ENCODE data around the gene CISH.

Gene CISH

GRCh38 chr3:50612970-50613846 is 1.6 kb upstream of the CISH start:
- no peak for DNase-seq (ENCODE audit: low read depth)

- peak; percentile 36 for DNase-seq (ENCODE audit: low read depth)
Observed at GRCh38 chr3:50612234-50612882, 784 bp upstream of the CISH start.

GRCh38 chr3:50610992-50611463 is 546 bp downstream of the CISH start:
- no peak for DNase-seq (ENCODE audit: low read depth)

- DNase-seq (ENCODE audit: low read depth) = peak; percentile 20
Observed at GRCh38 chr3:50610181-50610971, 1.2 kb downstream of the CISH start.

- no peak for DNase-seq (ENCODE audit: low read depth)
Observed at GRCh38 chr3:50609763-50610085, 1.9 kb downstream of the CISH start.

GRCh38 chr3:50609071-50609762 is 2.4 kb downstream of the CISH start:
- DNase-seq (ENCODE audit: low read depth) = no peak

GRCh38 chr3:50608278-50608677 is 3.3 kb downstream of the CISH start:
- DNase-seq (ENCODE audit: low read depth) = no peak

- no peak for DNase-seq (ENCODE audit: low read depth)
Observed at GRCh38 chr3:50607271-50608091, 4.1 kb downstream of the CISH start.

GRCh38 chr3:50606596-50606995 is 5.0 kb downstream of the CISH start:
- DNase-seq (ENCODE audit: low read depth) = no peak

- DNase-seq (ENCODE audit: low read depth) = no peak
Observed at GRCh38 chr3:50605901-50606326, 5.7 kb downstream of the CISH start.

- DNase-seq (ENCODE audit: low read depth) = no peak
Observed at GRCh38 chr3:50604628-50605588, 6.7 kb downstream of the CISH start.

GRCh38 chr3:50604110-50604621 is 7.4 kb downstream of the CISH start:
- DNase-seq (ENCODE audit: low read depth) = no peak

- DNase-seq (ENCODE audit: low read depth) = no peak
Observed at GRCh38 chr3:50603261-50604109, 8.1 kb downstream of the CISH start.

- DNase-seq (ENCODE audit: low read depth) = no peak
Observed at GRCh38 chr3:50602595-50603191, 8.9 kb downstream of the CISH start.

GRCh38 chr3:50600841-50601591 is 10.6 kb downstream of the CISH start:
- DNase-seq (ENCODE audit: low read depth) = peak; percentile 99

GRCh38 chr3:50600141-50600753 is 11.3 kb downstream of the CISH start:
- no peak for DNase-seq (ENCODE audit: low read depth)

- DNase-seq (ENCODE audit: low read depth) = no peak
Observed at GRCh38 chr3:50599716-50600118, 11.9 kb downstream of the CISH start.

Data from amniotic epithelial cell (primary cell).